ENCODE measurements around the gene KIF3A.

Gene KIF3A

DNA sequence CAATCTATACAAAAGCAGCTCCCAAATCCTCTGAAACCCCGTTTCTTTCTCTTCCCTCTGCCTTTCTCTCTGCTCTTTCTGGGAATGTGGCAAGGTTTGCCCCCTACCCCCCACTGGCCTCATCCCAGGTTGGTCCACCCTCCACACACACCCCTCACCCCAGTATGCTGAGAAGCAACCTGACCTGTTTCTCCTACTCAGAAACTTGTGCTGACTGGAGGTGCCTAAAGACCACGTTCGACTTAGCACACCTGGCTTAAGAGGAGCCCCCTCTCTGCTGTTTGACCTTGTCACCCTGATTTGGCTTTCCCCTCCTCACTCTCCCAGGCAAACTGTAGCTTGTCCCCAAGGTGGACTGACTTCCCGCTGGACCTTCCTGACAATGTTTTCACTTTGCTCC is 40.8 kb upstream of the KIF3A start:
- Histone ChIP-seq H3K4me1 (ENCODE audit: control insufficient read depth, insufficient read depth, low read length) (no peaks in the 10 kb centered on the region), H3K27ac (ENCODE audit: extremely low read depth, low read depth, low read length) (no peak overlapping the region), H3K9me3 (ENCODE audit: control insufficient read depth, insufficient read depth, low read depth, low read length) (no peaks in the 10 kb centered on the region), H3K36me3 (ENCODE audit: control insufficient read depth in 2 of 2, insufficient read depth in 1 of 2, low read length in 2 of 2) (peaks cover 0 to 5% of the 10 kb centered on the region in 2 experiments; a peak in 1 of 3 replicates), H3K4me3 (ENCODE audit: low read depth, low read length) (no peak overlapping the region)
- ChIA-PET POLR2A (interaction anchor here (1.1 to 1.4 kb wide), 3 partner anchors 41 to 278 kb away, joined by 3 to 4 read pairs (median 4); partner anchors contain the start of gene KIF3A), CTCF (interaction anchor here (0.8 to 1.0 kb wide), 4 partner anchors 11 to 42 kb away, joined by 3 to 5 read pairs (median 4); no protein-coding TSS in a partner anchor)
- no peak for TF ChIP-seq ZNF548 (tag by site-specific recombination; IDR thresholded peaks at IDR 0.05)
- no peak for TF ChIP-seq ZNF426 (tag by site-specific recombination; IDR thresholded peaks at IDR 0.05)
- TF ChIP-seq ZNF248 (tag by site-specific recombination; IDR thresholded peaks at IDR 0.05): no peak
- TF ChIP-seq ZBTB17 (tag by site-specific recombination; IDR thresholded peaks at IDR 0.05): 0 out of 2 replicates have a peak, but pooled peaks have one; percentile 17
- no peak for TF ChIP-seq ZNF2 (tag by site-specific recombination; IDR thresholded peaks at IDR 0.05)
- TF ChIP-seq, protein P1, sequence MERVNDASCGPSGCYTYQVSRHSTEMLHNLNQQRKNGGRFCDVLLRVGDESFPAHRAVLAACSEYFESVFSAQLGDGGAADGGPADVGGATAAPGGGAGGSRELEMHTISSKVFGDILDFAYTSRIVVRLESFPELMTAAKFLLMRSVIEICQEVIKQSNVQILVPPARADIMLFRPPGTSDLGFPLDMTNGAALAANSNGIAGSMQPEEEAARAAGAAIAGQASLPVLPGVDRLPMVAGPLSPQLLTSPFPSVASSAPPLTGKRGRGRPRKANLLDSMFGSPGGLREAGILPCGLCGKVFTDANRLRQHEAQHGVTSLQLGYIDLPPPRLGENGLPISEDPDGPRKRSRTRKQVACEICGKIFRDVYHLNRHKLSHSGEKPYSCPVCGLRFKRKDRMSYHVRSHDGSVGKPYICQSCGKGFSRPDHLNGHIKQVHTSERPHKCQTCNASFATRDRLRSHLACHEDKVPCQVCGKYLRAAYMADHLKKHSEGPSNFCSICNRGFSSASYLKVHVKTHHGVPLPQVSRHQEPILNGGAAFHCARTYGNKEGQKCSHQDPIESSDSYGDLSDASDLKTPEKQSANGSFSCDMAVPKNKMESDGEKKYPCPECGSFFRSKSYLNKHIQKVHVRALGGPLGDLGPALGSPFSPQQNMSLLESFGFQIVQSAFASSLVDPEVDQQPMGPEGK (tag by site-specific recombination; IDR thresholded peaks at IDR 0.05): 0 out of 2 replicates have a peak, but pooled peaks have one; percentile 14
- no peak for TF ChIP-seq ZNF571 (tag by site-specific recombination; IDR thresholded peaks at IDR 0.05)
- no peak for TF ChIP-seq ZFHX2 (tag by site-specific recombination; conservative IDR thresholded peaks at IDR 0.05)

DNA sequence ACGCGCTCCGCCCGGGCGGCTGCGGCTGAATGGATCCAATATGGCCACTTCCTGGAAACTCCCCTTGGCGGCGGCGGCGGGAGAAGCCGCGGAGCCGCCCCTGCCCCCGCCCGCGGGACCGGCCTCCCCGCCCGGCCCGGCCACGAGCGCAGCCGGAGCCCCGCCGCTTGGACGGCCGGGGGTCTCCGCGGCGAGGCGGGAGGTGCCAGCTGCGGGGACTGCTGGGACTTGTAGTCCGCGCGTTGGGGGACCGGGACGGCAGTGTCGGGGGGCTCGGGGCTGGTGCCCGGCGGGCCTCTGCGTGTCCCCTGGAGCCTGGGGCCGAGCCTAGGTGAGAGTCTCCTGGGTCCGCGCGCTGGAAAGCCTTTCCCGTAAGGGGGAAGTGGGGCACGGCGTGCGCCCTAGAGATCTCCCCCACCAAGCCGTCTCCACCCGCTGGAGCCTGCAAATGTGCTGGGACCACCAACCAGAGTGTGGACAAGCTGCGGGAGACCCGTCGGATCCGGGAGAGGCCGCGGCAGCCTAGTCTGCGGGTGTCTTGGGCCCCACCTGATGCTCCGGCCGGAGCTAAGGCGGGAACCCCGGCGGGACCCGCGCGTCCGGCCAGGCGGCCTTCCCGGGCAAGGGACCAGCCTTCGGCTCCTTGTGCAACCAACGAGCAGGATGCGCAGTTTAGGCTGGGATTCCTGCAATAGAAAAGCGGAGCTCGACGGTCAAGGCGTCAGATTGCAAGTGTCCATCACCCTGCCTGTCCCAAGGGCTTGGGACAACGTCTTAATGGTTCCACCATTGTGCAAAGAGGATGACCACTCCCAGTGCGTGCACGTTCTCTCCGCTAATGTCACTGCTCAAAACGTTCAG is 40.1 kb upstream of the KIF3A start, which contains the start of gene SEPTIN8:
SEPTIN8 (minus strand) TSS at position 31 of the 861 bp plus-strand sequence. CDS start 102 bp downstream, outside the sequence.
- H3K27ac ChIP-seq (ENCODE audit: extremely low read depth, low read depth, low read length): peak within 1 kb of the TSS; percentile 76
- no peaks in the 10 kb centered on the region for H3K9me3 ChIP-seq (ENCODE audit: control insufficient read depth, insufficient read depth, low read depth, low read length)
- H3K4me1 ChIP-seq (ENCODE audit: control insufficient read depth, insufficient read depth, low read length): no peaks in the 10 kb centered on the region
- CTCF ChIA-PET: interaction anchor here (0.6 to 1.0 kb wide), 5 partner anchors 10 to 43 kb away, joined by 3 to 5 read pairs (median 3); partner anchors contain the start of gene SOWAHA
- H3K36me3 ChIP-seq (ENCODE audit: control insufficient read depth in 2 of 2, insufficient read depth in 1 of 2, low read length in 2 of 2): peaks cover 0 to 5% of the 10 kb centered on the region in 2 experiments; a peak in 1 of 3 replicates
- peak within 1 kb of the TSS; percentile 70 for H3K4me3 ChIP-seq (ENCODE audit: low read depth, low read length)
- POLR2A ChIA-PET: interaction anchor here (1.1 to 1.4 kb wide), 4 partner anchors 10 to 277 kb away, joined by 3 to 4 read pairs (median 4); partner anchors contain the start of gene KIF3A
- peak; percentile 76 for TF ChIP-seq ZBTB48 (tag by site-specific recombination; IDR thresholded peaks at IDR 0.05)
- no peak for TF ChIP-seq ZNF670 (tag by site-specific recombination; IDR thresholded peaks at IDR 0.05; ENCODE audit: low read depth)
- 0 out of 2 replicates have a peak, but pooled peaks have one; percentile 13 for TF ChIP-seq SP7 (tag by site-specific recombination; IDR thresholded peaks at IDR 0.05)
- TF ChIP-seq ZBTB7A (tag by site-specific recombination; IDR thresholded peaks at IDR 0.05; ENCODE audit: low read depth): peak; percentile 76; the same call in 1 of the 2 replicates
- peak; percentile 88 for TF ChIP-seq GLIS1 (tag by site-specific recombination; IDR thresholded peaks at IDR 0.05)
- TF ChIP-seq ZBTB20 (tag by site-specific recombination; IDR thresholded peaks at IDR 0.05): peak; percentile 72
- TF ChIP-seq ZBTB26 (tag by site-specific recombination; optimal IDR thresholded peaks at IDR 0.05): peak; percentile 71
- TF ChIP-seq ZNF777 (tag by site-specific recombination; IDR thresholded peaks at IDR 0.05; ENCODE audit: borderline replicate concordance): peak; percentile 47; the same call in 1 of the 2 replicates
- peak; percentile 59 for TF ChIP-seq ZBTB8A (tag by site-specific recombination; IDR thresholded peaks at IDR 0.05)
- peak; percentile 90 for TF ChIP-seq GLIS2 (tag by site-specific recombination; IDR thresholded peaks at IDR 0.05)
- no peak for TF ChIP-seq KLF1 (tag by site-specific recombination; IDR thresholded peaks at IDR 0.05)
- peak; percentile 67 for TF ChIP-seq ZNF341 (tag by site-specific recombination; IDR thresholded peaks at IDR 0.05; ENCODE audit: low read depth)
- TF ChIP-seq ZFP69B (tag by site-specific recombination; IDR thresholded peaks at IDR 0.05): peak; percentile 83
- TF ChIP-seq KLF16 (tag by site-specific recombination; IDR thresholded peaks at IDR 0.05): 0 out of 2 replicates have a peak, but pooled peaks have one; percentile 36
- TF ChIP-seq, protein P2, sequence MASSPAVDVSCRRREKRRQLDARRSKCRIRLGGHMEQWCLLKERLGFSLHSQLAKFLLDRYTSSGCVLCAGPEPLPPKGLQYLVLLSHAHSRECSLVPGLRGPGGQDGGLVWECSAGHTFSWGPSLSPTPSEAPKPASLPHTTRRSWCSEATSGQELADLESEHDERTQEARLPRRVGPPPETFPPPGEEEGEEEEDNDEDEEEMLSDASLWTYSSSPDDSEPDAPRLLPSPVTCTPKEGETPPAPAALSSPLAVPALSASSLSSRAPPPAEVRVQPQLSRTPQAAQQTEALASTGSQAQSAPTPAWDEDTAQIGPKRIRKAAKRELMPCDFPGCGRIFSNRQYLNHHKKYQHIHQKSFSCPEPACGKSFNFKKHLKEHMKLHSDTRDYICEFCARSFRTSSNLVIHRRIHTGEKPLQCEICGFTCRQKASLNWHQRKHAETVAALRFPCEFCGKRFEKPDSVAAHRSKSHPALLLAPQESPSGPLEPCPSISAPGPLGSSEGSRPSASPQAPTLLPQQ (tag by site-specific recombination; IDR thresholded peaks at IDR 0.05): peak; percentile 82
- TF ChIP-seq ZNF76 (tag by site-specific recombination; IDR thresholded peaks at IDR 0.05; ENCODE audit: borderline replicate concordance, low read depth): peak; percentile 89
- peak; percentile 93 for TF ChIP-seq SCRT2 (tag by site-specific recombination; IDR thresholded peaks at IDR 0.05)
- 0 out of 2 replicates have a peak, but pooled peaks have one; percentile 32 for TF ChIP-seq ZNF501 (tag by site-specific recombination; IDR thresholded peaks at IDR 0.05)
- TF ChIP-seq SP2 (tag by site-specific recombination; IDR thresholded peaks at IDR 0.05): 0 out of 2 replicates have a peak, but pooled peaks have one; percentile 12
- TF ChIP-seq ZNF707 (tag by site-specific recombination; IDR thresholded peaks at IDR 0.05): no peak
- TF ChIP-seq ZBTB21 (tag by site-specific recombination; IDR thresholded peaks at IDR 0.05): no peak

Data from HEK293 (cell line).